ENCODE data around the gene ITFG2.

ITFG2 gene

DNA sequence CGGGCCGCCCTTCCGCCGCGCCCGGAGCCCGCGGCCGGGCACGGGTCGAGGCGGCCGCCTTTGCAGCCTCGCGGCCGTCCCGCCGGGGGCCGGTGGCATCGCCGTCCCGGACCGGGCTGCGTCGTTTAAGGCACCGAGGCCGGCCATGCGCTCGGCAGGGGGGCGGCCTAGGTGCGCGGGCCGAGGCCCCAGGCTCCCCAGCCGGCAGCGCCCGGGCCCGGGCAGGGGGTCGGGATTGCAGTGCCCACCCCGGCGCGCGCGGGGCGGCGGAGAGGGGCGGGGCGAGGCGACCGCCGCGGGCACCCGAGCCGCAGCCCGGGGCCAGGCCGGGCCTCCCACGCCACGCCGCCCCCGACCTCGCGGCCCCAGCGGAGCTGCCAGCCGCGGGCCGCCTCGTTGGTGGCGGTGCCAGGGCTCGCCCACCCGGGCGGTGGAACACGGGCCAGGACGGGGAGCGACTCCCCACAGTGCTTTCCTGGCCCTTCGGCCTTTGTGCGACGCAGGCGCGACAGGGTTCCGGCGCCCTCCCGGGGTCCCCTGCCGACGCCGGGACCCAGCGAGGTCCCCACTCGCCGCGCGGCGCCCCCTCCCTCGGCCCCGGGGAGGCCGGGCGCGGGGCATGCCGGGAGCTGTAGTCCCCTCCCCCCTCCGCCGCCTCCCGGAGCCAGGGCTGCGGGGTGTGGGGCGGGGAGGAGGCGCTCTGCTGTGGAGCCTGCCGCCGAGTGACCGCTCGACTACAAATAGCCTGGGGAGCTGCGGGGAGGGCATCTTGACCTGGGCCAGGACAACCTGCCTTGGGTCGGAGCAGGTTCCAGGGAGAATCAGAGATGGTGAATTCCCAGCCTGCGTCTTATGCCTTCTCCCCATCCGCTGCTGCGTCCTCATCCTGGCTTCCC is 16.9 kb upstream of the ITFG2 start:
- DNase-seq (ENCODE audit: low spot score), result peak; percentile 89

DNA sequence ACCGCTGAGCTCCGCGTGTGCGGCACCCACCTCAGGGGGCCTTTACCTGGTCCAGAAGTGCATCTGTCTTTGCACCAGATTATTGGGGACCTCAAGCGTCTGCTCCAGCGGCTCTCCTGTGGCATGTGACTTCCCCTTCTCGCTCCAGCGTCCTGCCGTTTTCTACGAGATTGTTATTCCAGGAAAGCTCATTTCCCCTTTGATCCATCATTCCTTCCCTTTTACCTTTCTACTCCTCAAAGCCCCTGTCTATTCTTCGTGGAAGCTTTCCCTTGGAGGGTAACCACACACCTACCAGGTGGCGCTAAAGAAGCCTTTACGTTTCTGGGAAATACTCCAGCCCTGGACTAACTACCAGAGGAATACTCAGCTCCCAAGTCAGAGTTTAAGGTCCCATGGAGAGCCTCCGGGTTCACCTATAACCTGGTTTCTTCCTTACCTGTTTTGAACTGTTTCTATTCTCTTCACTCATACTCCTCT is 16.2 kb upstream of the ITFG2 start:
- no peak for DNase-seq (ENCODE audit: low spot score)

DNA sequence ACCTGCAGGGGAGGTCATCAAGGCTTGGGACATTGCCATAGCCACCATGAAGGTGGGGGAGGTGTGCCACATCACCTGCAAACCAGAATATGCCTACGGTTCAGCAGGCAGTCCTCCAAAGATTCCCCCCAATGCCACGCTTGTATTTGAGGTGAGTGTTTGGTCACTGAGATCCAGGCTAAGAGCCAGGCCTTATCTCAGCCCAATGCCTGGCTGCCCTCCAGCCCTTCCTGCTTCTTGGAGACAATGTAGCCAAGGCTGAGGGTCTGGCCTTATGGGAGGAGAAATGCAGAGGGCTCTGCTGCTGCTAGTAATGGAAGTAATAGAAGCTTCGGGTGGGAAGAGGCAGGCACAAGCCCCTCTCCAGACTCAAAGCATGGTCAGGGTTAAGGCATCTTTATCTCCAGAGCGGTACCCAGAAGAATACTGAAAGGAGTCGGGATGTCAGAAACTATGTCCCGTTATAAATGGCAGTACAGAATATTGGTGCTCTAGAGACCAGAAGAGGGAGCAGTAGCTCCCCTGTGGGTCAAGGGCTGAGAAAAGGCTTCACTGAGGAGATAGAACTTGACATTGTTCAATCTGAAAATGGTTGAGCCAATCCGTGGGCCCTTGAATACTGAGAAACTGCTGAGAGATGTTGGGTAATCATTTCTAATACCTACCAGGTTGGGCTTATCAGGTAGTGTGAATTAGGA is 14.6 kb upstream of the ITFG2 start:
- no peak for DNase-seq (ENCODE audit: low spot score)

DNA sequence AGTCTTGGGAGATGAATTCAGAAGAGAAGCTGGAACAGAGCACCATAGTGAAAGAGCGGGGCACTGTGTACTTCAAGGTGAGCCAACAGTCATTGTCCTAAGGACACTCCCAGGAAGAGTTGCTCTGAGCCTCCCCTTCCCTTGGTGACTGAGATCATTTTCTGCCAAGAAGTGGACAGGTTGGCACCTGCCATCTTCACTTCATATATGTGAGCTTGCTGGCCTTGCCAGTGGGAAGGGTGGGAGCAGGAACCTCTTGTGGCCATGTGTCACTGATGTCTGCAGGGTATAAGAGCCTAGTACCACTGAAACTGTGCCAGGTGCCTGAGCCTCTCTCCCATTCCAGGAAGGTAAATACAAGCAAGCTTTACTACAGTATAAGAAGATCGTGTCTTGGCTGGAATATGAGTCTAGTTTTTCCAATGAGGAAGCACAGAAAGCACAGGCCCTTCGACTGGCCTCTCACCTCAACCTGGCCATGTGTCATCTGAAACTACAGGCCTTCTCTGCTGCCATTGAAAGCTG is 12.4 kb upstream of the ITFG2 start:
- no peak for DNase-seq (ENCODE audit: low spot score)

GRCh38 chr12:2801044-2801783 is 11.3 kb upstream of the ITFG2 start:
- no peak for DNase-seq (ENCODE audit: low spot score)

DNA sequence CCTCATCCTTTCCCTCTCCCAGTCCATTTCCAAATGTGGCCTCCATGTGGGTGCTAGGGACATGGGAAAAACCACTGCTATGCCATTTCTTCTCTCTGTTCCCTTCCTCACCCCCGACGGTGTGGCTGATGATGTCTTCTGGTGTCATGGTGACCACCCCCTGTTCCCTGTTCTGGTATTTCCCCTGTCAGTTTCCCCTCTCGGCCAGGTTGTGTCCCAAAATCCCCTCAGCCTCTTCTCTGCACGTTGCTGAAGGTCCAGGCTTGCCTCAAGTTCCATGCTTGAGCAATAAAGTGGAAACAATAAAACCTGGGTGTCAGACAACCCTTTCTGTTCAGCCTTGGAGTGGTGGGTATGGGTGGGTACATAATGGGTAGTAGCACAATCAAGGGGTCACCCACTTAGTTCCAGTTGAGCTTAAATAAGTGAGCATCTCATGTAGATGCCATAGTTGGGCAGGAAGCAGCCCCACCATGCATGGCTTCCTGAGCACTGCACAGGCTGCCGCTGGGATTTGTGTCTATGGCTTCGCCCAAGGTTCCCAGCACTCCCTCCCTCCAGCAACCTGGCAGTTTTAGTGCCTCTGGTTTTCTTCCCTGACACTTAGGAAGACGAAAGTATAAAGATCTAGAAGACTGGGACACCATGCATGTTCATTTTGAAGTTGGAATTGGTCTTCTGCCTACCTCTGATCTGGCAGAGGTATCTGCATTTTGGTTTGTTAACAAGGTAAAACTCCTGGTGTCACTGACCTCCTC is 8.7 kb upstream of the ITFG2 start:
- DNase-seq (ENCODE audit: low spot score), result no peak

DNA sequence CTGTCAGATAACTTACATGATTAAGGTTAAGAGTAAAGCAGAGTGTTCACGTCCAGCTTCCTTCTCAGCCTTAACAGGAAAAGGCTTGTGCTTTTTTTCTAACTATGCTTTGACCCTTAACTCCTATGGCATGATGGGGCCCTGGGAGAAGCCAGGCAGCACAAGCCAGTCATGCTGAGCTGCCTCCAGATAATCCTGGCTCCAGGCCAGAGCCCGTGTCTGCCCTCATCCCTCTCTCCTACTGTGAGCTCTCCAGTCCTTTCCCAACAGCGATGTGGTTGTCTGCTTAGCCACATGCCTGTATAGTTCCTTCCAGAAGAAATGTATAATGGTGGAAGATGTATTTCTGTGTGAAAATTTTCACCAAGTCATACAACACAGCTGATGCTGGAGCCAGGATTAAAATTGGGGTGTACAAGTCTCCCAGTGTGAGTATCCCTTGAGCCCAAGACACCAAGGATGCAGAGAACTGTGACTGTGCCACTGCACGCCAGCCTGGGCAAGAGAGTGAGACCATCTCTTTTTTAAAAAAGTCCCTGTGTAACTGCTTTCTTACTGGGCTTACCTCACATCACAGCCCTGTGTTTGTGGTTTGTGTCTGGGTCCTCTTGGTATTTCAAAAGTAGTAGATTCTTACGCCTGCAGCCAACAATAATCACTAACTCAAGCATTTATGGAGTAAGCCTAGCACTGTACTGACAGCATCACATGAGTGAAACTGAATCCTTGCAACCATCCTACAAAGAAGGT is 7.9 kb upstream of the ITFG2 start:
- DNase-seq (ENCODE audit: low spot score), result peak; percentile 43

DNA sequence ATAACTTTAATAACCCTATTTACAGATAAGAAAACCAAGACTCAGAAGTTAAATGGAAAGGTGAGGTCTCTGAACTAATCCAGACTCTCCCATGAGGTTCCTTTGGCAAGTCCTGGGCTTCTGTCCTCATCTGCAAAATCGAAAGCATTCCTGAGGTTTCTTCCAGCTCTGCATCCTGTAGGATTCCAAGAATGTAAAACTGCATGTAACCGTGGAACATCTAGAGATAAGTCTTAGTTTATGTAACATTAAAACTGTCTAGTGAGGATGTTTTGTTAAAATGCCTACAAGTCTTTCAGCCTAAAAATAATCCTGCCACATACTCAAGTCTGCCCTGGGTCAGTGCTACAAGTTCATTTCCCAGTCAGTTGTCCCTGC is 7.3 kb upstream of the ITFG2 start:
- peak; percentile 20 for DNase-seq (ENCODE audit: low spot score)

DNA sequence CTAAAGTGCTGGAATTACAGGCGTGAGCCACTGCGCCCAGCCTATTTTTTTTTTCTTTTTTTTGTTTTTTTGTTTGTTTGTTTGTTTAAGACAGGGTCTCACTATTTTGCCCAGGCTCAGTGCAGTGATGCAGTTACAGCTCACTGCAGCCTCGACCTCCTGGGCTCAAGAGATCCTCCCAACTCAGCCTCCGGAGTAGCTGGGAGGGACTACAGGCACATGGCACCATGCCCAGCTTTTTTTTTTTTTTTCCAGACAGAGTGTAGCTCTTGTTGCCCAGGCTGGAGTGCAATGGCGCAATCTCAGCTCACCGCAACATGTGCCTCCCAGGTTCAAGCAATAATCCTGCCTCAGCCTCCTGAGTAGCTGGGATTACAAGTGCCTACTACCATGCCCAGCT is 5.8 kb upstream of the ITFG2 start:
- no peak for DNase-seq (ENCODE audit: low spot score)

GRCh38 chr12:2811801-2812200 is 667 bp upstream of the ITFG2 start:
- no peak for DNase-seq (ENCODE audit: low spot score)

DNA sequence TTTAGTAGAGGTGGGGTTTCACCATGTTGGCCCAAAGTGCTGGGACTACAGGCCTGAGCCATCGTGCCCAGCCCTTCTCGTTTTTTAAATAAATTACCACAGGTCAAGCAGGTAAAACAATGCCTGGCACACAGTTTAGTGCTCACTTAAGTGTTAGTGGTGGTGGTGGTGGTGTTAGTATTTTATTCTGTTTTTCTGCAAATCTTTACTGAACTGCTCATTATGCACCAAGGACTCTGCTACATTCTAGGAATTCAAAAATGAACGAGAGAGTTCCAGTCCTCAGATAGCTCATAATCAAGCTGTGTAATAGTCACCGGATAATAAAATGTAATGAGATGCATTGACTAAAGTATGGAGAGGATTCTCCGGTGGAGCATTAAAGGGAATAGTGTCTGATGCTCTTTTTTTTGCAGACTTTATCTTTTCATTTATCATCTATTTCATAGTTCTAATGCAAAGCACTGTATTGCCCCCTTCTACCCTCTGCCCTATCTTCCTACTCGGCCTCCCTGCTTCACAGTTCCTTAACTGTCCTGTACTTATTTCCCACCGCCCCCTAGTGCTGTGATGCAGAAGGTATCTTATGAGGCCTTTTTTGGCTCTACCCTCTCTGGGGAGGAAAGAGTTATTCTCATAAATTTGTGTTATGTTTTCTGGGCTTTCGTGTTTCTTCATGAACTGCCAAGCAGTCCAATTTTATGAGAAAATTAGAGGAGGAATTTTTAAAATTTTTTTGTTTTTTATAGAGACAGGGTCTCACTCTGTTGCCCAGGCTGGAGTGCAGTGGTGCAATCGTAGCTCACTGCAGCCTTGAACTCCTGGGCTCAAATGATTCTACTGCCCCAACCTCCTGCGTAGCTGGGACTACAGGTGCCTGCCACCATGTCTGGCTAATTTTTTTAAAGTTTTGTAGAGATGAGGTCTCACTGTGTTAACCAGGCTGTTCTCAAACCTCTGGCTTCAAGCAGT is 1.0 kb downstream of the ITFG2 start:
- peak; percentile 75 for DNase-seq (ENCODE audit: low spot score)

- DNase-seq (ENCODE audit: low spot score), result no peak
Measured at GRCh38 chr12:2819810-2820209, 7.3 kb downstream of the ITFG2 start.

DNA sequence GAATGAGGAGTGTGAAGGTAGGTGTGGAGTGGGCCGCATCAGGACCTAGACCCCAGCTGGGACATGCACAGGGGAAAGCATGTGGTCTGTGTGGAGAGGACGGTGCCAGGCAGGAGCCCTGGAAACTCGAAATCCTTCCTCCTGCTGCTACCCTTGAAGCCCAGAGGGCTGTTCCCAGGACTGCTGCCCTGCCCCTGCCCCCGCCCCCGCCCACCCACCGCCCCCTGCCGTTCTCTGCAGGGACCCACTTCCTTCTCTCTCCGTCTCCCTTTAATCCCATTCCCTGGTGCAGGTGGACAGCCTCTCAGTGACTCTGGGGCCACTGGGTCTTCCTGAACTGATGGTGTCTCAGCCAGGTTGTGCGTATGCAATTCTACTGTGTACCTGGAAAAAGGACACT is 8.0 kb downstream of the ITFG2 start:
- no peak for DNase-seq (ENCODE audit: low spot score)

DNA sequence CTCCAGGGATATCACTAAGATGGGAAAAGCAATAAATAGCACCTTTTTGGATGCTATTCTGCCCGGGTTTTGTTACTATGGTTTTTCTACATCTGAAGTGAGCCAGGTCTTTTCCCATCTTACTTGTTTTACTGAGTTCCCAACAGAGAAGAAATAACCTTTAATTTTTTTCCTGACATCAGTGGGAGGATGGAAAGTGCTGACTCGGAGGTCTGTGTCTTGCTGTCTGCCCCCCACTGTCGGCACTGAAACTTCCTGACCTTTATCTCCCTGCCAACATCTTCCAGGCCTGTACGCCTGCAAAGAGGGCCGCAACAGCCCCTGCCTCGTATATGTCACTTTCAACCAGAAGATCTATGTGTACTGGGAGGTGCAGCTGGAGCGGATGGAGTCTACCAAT is 11.0 kb downstream of the ITFG2 start:
- no peak for DNase-seq (ENCODE audit: low spot score)

- no peak for DNase-seq (ENCODE audit: low spot score)
Measured at GRCh38 chr12:2824541-2824940, 12.1 kb downstream of the ITFG2 start.

DNA sequence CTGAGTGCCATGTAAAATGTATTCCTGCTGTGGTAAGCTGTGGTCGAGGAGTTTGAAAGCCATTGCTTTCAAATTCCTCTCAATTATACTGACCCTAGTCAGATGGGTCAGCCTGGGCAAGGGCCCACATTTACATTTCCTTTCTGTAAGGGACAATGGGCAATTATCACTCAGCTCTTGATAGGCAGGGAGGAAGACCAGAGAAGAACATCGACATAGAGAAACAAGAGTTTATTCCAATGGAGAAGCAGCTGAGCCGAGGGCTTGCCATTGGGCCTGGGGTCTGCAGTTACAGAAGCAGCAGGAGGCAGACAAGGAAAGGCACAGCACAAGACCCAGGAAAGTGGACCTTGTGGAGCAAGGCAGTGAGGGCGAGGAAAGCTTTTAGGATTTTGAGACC is 12.7 kb downstream of the ITFG2 start:
- DNase-seq (ENCODE audit: low spot score), result no peak

- no peak for DNase-seq (ENCODE audit: low spot score)
Measured at GRCh38 chr12:2826036-2826435, 13.6 kb downstream of the ITFG2 start.

- DNase-seq (ENCODE audit: low spot score), result no peak
Measured at GRCh38 chr12:2826721-2827515, 14.4 kb downstream of the ITFG2 start.

DNA sequence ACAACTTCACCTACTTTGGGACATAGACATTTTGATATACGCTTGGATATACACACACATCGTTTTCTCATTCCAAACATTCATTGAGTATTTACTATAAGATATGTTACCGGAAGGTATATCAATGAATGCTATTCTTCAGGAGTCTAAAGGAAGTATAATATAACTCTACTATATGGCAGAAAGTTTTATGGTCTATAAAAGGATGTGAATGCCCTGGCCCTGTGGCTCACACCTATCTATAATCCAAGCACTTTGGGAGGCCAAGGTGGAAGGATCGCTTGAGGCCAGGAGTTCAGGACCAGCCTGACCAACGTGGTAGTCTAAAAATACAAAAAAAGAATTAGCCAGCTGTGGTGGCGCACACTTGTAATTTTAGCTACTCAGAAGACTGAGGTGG is 16.8 kb downstream of the ITFG2 start:
- no peak for DNase-seq (ENCODE audit: low spot score)

All from AG08395 (cell line).